Measurements from ENCODE around the gene HS6ST2.

Gene HS6ST2

DNA sequence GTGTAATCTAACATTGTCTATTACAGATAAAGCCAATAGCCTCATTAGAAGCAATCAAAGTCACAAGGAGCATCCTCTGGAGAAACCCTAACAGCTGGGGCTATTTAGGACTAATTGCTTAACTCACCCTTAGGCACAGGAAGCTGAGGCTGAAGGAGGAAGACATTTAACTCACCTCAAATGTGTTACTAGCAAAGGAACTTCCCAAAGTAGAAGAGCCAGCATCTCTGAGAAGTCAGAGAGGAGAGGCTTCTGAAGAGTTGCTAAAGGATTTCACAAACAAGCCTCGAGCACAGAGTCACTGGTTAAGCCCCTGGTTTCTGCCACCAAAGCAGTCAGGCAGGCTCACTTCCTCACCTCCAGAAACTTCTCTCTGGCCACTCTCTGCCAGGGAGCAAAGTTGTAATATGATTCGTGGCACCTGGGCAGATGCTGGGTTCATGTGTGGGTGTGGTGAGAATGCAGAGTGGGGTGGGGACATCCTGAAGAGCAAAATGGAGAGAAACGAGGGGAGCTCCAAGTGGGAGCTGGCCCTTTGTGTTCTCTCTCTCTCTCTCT, 201.3 kb downstream of the HS6ST2 start:
- TF ChIP-seq, protein P1, sequence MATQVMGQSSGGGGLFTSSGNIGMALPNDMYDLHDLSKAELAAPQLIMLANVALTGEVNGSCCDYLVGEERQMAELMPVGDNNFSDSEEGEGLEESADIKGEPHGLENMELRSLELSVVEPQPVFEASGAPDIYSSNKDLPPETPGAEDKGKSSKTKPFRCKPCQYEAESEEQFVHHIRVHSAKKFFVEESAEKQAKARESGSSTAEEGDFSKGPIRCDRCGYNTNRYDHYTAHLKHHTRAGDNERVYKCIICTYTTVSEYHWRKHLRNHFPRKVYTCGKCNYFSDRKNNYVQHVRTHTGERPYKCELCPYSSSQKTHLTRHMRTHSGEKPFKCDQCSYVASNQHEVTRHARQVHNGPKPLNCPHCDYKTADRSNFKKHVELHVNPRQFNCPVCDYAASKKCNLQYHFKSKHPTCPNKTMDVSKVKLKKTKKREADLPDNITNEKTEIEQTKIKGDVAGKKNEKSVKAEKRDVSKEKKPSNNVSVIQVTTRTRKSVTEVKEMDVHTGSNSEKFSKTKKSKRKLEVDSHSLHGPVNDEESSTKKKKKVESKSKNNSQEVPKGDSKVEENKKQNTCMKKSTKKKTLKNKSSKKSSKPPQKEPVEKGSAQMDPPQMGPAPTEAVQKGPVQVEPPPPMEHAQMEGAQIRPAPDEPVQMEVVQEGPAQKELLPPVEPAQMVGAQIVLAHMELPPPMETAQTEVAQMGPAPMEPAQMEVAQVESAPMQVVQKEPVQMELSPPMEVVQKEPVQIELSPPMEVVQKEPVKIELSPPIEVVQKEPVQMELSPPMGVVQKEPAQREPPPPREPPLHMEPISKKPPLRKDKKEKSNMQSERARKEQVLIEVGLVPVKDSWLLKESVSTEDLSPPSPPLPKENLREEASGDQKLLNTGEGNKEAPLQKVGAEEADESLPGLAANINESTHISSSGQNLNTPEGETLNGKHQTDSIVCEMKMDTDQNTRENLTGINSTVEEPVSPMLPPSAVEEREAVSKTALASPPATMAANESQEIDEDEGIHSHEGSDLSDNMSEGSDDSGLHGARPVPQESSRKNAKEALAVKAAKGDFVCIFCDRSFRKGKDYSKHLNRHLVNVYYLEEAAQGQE (IDR thresholded peaks at IDR 0.05; ENCODE audit: insufficient read depth in 1 of 2, low read depth in 2 of 2, low read length in 2 of 2), result no peak
- no peak for TF ChIP-seq FOXP2 (optimal IDR thresholded peaks at IDR 0.05; ENCODE audit: borderline replicate concordance, extremely low read depth, extremely low read length, insufficient read depth)
- no peak for TF ChIP-seq TAF1 (IDR thresholded peaks at IDR 0.05; ENCODE audit: borderline replicate concordance, insufficient read depth, low read length)
- TF ChIP-seq POLR2AphosphoS5 (IDR thresholded peaks at IDR 0.05; ENCODE audit: low read depth, low read length), result no peak
- no peak for TF ChIP-seq SIN3A (IDR thresholded peaks at IDR 0.05; ENCODE audit: borderline replicate concordance, insufficient read depth, low read length)

GRCh38 chrX:132756439-132756838, 202.0 kb downstream of the HS6ST2 start:
- TF ChIP-seq FOXP2 (optimal IDR thresholded peaks at IDR 0.05; ENCODE audit: borderline replicate concordance, extremely low read depth, extremely low read length, insufficient read depth) (no peak), SIN3A (IDR thresholded peaks at IDR 0.05; ENCODE audit: borderline replicate concordance, insufficient read depth, low read length) (no peak), TAF1 (IDR thresholded peaks at IDR 0.05; ENCODE audit: borderline replicate concordance, insufficient read depth, low read length) (no peak), POLR2AphosphoS5 (IDR thresholded peaks at IDR 0.05; ENCODE audit: low read depth, low read length) (no peak)
- TF ChIP-seq, protein P1 (IDR thresholded peaks at IDR 0.05; ENCODE audit: insufficient read depth in 1 of 2, low read depth in 2 of 2, low read length in 2 of 2), result no peak

GRCh38 chrX:132751063-132751690, 207.3 kb downstream of the HS6ST2 start:
- TF ChIP-seq FOXP2 (optimal IDR thresholded peaks at IDR 0.05; ENCODE audit: borderline replicate concordance, extremely low read depth, extremely low read length, insufficient read depth), result no peak
- no peak for TF ChIP-seq POLR2AphosphoS5 (IDR thresholded peaks at IDR 0.05; ENCODE audit: low read depth, low read length)
- TF ChIP-seq SIN3A (IDR thresholded peaks at IDR 0.05; ENCODE audit: borderline replicate concordance, insufficient read depth, low read length), result no peak
- TF ChIP-seq TAF1 (IDR thresholded peaks at IDR 0.05; ENCODE audit: borderline replicate concordance, insufficient read depth, low read length), result no peak
- TF ChIP-seq, protein P1 (IDR thresholded peaks at IDR 0.05; ENCODE audit: insufficient read depth in 1 of 2, low read depth in 2 of 2, low read length in 2 of 2), result no peak

- TF ChIP-seq, protein P1 (IDR thresholded peaks at IDR 0.05; ENCODE audit: insufficient read depth in 1 of 2, low read depth in 2 of 2, low read length in 2 of 2), result no peak
- TF ChIP-seq SIN3A (IDR thresholded peaks at IDR 0.05; ENCODE audit: borderline replicate concordance, insufficient read depth, low read length), result no peak
- no peak for TF ChIP-seq POLR2AphosphoS5 (IDR thresholded peaks at IDR 0.05; ENCODE audit: low read depth, low read length)
- no peak for TF ChIP-seq TAF1 (IDR thresholded peaks at IDR 0.05; ENCODE audit: borderline replicate concordance, insufficient read depth, low read length)
- no peak for TF ChIP-seq FOXP2 (optimal IDR thresholded peaks at IDR 0.05; ENCODE audit: borderline replicate concordance, extremely low read depth, extremely low read length, insufficient read depth)
Measured at GRCh38 chrX:132750331-132751062, 207.9 kb downstream of the HS6ST2 start.

All from PFSK-1 (cell line).